H9 (cell line): ENCODE data around the gene SCN7A. TPM values are rescaled to one million over a fixed set of nuclear protein-coding genes. Genes with fewer than 3 reads are reported as not detected.

Experiments used
- DNase-seq: peaks from one replicate; pipeline ENCODE4 v3.0.0-alpha.2; 2017
- H2AFZ ChIP-seq: one replicate; pipeline ENCODE4 v1.6.1; 2013; ENCODE audit warnings: mild to moderate bottlenecking, low read length, control low read depth, moderate library complexity
- H2AK5ac ChIP-seq: 2 replicates; pipeline ENCODE4 v1.6.1; 2013; ENCODE audit warnings: low read length, control low read depth, mixed read lengths; ENCODE audit not compliant: insufficient read length
- H2BK120ac ChIP-seq: one replicate; pipeline ENCODE4 v1.6.1; 2013; ENCODE audit warnings: low read depth, mild to moderate bottlenecking, low read length, control low read depth, inconsistent platforms; ENCODE audit not compliant: poor library complexity, severe bottlenecking
- H2BK12ac ChIP-seq: 2 replicates; pipeline ENCODE4 v1.6.1; 2013; ENCODE audit warnings: low read length, control low read depth, mixed read lengths, low read depth; ENCODE audit not compliant: insufficient read length
- H2BK15ac ChIP-seq: 2 replicates; pipeline ENCODE4 v1.6.1; 2013; ENCODE audit warnings: low read depth, low read length, control low read depth
- H2BK20ac ChIP-seq: one replicate; pipeline ENCODE4 v1.6.1; 2013; ENCODE audit warnings: low read depth, mild to moderate bottlenecking, low read length, control low read depth, inconsistent platforms; ENCODE audit not compliant: poor library complexity, severe bottlenecking
- H2BK5ac ChIP-seq: 2 replicates; pipeline ENCODE4 v1.6.1; 2013; ENCODE audit warnings: low read length, control low read depth, mixed read lengths; ENCODE audit not compliant: insufficient read length
- H3K14ac ChIP-seq: 2 replicates; pipeline ENCODE4 v1.6.1; 2013; ENCODE audit warnings: low read length, control low read depth; ENCODE audit not compliant: insufficient read depth
- H3K18ac ChIP-seq: 2 replicates; pipeline ENCODE4 v1.6.1; 2013; ENCODE audit warnings: low read depth, mild to moderate bottlenecking, mixed read lengths, low read length, control low read depth; ENCODE audit not compliant: insufficient read length
- H3K23ac ChIP-seq: 2 replicates; pipeline ENCODE4 v1.6.1; 2013; ENCODE audit warnings: low read length, control low read depth, mixed read lengths, low read depth; ENCODE audit not compliant: insufficient read length
- H3K23me2 ChIP-seq: 2 replicates; pipeline ENCODE4 v1.6.1; 2013; ENCODE audit warnings: low read depth, mild to moderate bottlenecking, mixed read lengths, low read length, control low read depth; ENCODE audit not compliant: insufficient read length, poor library complexity, severe bottlenecking
- H3K27ac ChIP-seq: 2 replicates; pipeline ENCODE4 v1.5.1; 2013; ENCODE audit warnings: low read length, control low read depth, mixed read lengths, low read depth; ENCODE audit not compliant: insufficient read length
- H3K27me3 ChIP-seq: 2 replicates; pipeline ENCODE4 v1.6.1; 2013; ENCODE audit warnings: low read length, control low read depth, inconsistent platforms; ENCODE audit not compliant: insufficient read depth
- H3K4ac ChIP-seq: 2 replicates; pipeline ENCODE4 v1.6.1; 2013; ENCODE audit warnings: low read depth, mild to moderate bottlenecking, control low read depth, inconsistent platforms, low read length, moderate library complexity
- H3K4me1 ChIP-seq: 2 replicates; pipeline ENCODE4 v1.6.1; 2013; ENCODE audit warnings: low read length, control low read depth, inconsistent platforms; ENCODE audit not compliant: insufficient read depth
- H3K4me2 ChIP-seq: 2 replicates; pipeline ENCODE4 v1.6.1; 2013; ENCODE audit warnings: low read length, control low read depth, mixed read lengths; ENCODE audit not compliant: insufficient read length, insufficient read depth
- H3K56ac ChIP-seq: 2 replicates; pipeline ENCODE4 v1.6.1; 2013; ENCODE audit warnings: low read depth, mild to moderate bottlenecking, mixed read lengths, low read length, control low read depth; ENCODE audit not compliant: insufficient read length
- H3K79me1 ChIP-seq: 2 replicates; pipeline ENCODE4 v1.6.1; 2013; ENCODE audit warnings: low read depth, mild to moderate bottlenecking, moderate library complexity, low read length, control low read depth, inconsistent platforms; ENCODE audit not compliant: insufficient read depth, poor library complexity, severe bottlenecking
- H3K79me2 ChIP-seq: 2 replicates; pipeline ENCODE4 v1.6.1; 2013; ENCODE audit warnings: low read length, control low read depth, inconsistent platforms; ENCODE audit not compliant: insufficient read depth
- H3K9ac ChIP-seq: 2 replicates; pipeline ENCODE4 v1.6.1; 2013; ENCODE audit warnings: low read length, control low read depth, mixed read lengths; ENCODE audit not compliant: insufficient read length; ENCODE audit errors: extremely low read depth
- H3K9me3 ChIP-seq: one replicate; pipeline ENCODE4 v1.6.1; 2013; ENCODE audit warnings: low read depth, low read length, inconsistent platforms; ENCODE audit not compliant: control insufficient read depth
- H3T11ph ChIP-seq: one replicate; pipeline ENCODE4 v1.6.1; 2013; ENCODE audit warnings: mild to moderate bottlenecking, low read length, control low read depth, inconsistent platforms
- H4K20me1 ChIP-seq: one replicate; pipeline ENCODE4 v1.6.1; 2013; ENCODE audit not compliant: control insufficient read depth, insufficient read length, insufficient read depth
- H4K5ac ChIP-seq: 2 replicates; pipeline ENCODE4 v1.6.1; 2013; ENCODE audit warnings: low read depth, mild to moderate bottlenecking, mixed read lengths, low read length, control low read depth; ENCODE audit not compliant: insufficient read length
- H4K8ac ChIP-seq: replicated peaks from 2 replicates; pipeline ENCODE4 v1.6.1; 2013; ENCODE audit warnings: low read length, control low read depth, mixed read lengths, low read depth; ENCODE audit not compliant: insufficient read length
- H4K91ac ChIP-seq: 2 replicates; pipeline ENCODE4 v1.6.1; 2013; ENCODE audit warnings: low read depth, mild to moderate bottlenecking, moderate library complexity, mixed read lengths, low read length, control low read depth; ENCODE audit not compliant: insufficient read length
- H3K27ac Mint-ChIP-seq, 3 experiments: 2 replicates in 2 of 3; 3 replicates in 1 of 3; pipeline ENCODE4 v1.8.0; 2020 to 2021; ENCODE audit warnings: mixed read lengths in 3 of 3, mild to moderate bottlenecking in 1 of 3, moderate library complexity in 1 of 3
- H3K27me3 Mint-ChIP-seq: 2 replicates; pipeline ENCODE4 v1.8.0; 2021; ENCODE audit warnings: low read depth, mild to moderate bottlenecking, moderate library complexity, mixed read lengths
- H3K36me3 Mint-ChIP-seq, 3 experiments: 2 replicates in 2 of 3; 3 replicates in 1 of 3; pipeline ENCODE4 v1.8.0; 2020 to 2021; ENCODE audit warnings: low read depth in 3 of 3, mixed read lengths in 3 of 3; ENCODE audit not compliant: insufficient read depth in 1 of 3
- H3K4me1 Mint-ChIP-seq, 2 experiments: 2 replicates each; pipeline ENCODE4 v1.8.0; 2020; ENCODE audit warnings: mixed read lengths in 2 of 2
- H3K4me3 Mint-ChIP-seq, 2 experiments: 2 replicates in 1 of 2; 3 replicates in 1 of 2; pipeline ENCODE4 v1.8.0; 2020 to 2021; ENCODE audit warnings: mild to moderate bottlenecking in 2 of 2, mixed read lengths in 2 of 2, moderate library complexity in 1 of 2
- H3K9me3 Mint-ChIP-seq, 2 experiments: 2 replicates in 1 of 2; 3 replicates in 1 of 2; pipeline ENCODE4 v1.8.0; 2020; ENCODE audit warnings: mild to moderate bottlenecking in 2 of 2, mixed read lengths in 2 of 2, moderate library complexity in 1 of 2
- WGBS: extraction: QIAGEN DNeasy Blood & Tissue Kit; methylation state at CpG from one replicate; pipeline ENCODE4 v1.1.7; 2013; ENCODE audit warnings: missing lambda C conversion rate, low lambda C conversion rate, mixed read lengths; ENCODE audit not compliant: insufficient read length; ENCODE audit errors: extremely low coverage; 5-methylcytosine and 5-hydroxymethylcytosine counted together
- total RNA-seq: library from RNA; stranded (reverse); gene quantifications from 2 replicates; pipeline ENCODE4 v1.2.1, GENCODE V29; 2021
- TF ChIP-seq, protein P1 (sequence below): fragments of 200-600 bp; sonication (generic); conservative IDR thresholded peaks from 3 replicates; pipeline ENCODE4 v1.8.0; 2021; ENCODE audit warnings: antibody characterized with exemption, mild to moderate bottlenecking

SCN7A gene
- total RNA-seq, 1 experiment from 2014 or later, result 0.07 TPM

DNA sequence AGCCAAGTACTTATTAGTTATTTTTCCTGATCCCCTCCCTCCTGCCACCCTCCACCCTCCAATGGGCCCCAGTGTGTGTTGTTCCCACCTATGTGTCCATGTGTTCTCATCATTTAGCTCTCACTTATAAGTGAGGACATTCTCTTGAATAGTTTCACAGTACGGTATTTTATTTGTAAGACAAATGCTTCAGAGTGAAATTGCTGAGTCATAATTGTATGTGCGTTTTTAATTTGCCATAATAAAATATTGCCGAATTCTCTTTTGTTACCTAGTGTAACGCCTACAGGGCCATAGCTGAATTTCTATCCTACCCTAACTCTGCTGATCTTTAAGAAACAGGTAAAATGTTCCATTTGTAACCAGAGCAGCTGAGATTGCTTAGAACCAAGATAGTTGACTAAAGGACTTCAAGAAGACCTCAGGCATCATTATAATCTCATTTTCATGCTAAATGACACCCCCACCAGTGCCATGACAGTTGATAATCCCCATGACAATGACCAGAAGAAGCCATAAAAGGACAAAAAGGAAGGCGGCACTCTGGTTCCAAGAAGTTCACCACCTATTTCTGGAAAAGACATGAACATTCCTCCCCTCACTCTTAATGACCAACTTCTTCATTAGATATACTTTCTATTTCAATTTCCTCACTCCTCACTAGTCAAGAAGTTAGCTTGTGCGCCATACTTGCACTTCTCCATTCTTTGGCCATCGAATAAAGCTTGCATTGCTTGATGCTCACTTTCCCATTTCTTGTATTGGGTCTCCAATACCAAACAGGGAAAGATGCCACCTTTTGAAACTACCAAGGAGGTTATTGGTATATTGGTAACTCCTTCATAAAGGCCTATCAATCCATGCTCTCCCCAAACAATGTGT lies 136.7 kb downstream of the SCN7A start:
- no CpG with 5 or more reads among the region's 7 CpGs for WGBS
- H4K91ac ChIP-seq, result no peak overlapping the region
- H4K8ac ChIP-seq, result no peak overlapping the region
- Mint-ChIP-seq H3K27me3 (no peaks in the 10 kb centered on the region), H3K36me3 (no peaks in the 10 kb centered on the region), H3K4me1 (peaks cover 7% of the 10 kb centered on the region in 2 experiments), H3K27ac (no peak overlapping the region), H3K9me3 (no peaks in the 10 kb centered on the region), H3K4me3 (no peak overlapping the region)
- no peak overlapping the region for H2BK20ac ChIP-seq
- TF ChIP-seq, protein P1, sequence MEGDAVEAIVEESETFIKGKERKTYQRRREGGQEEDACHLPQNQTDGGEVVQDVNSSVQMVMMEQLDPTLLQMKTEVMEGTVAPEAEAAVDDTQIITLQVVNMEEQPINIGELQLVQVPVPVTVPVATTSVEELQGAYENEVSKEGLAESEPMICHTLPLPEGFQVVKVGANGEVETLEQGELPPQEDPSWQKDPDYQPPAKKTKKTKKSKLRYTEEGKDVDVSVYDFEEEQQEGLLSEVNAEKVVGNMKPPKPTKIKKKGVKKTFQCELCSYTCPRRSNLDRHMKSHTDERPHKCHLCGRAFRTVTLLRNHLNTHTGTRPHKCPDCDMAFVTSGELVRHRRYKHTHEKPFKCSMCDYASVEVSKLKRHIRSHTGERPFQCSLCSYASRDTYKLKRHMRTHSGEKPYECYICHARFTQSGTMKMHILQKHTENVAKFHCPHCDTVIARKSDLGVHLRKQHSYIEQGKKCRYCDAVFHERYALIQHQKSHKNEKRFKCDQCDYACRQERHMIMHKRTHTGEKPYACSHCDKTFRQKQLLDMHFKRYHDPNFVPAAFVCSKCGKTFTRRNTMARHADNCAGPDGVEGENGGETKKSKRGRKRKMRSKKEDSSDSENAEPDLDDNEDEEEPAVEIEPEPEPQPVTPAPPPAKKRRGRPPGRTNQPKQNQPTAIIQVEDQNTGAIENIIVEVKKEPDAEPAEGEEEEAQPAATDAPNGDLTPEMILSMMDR, result no peak
- no peak overlapping the region for H3T11ph ChIP-seq
- H3K9me3 ChIP-seq, result no peaks in the 10 kb centered on the region
- DNase-seq, result no peak
- no peaks in the 10 kb centered on the region for H3K79me1 ChIP-seq
- H2BK120ac ChIP-seq, result no peak overlapping the region
- no peak overlapping the region for H2BK5ac ChIP-seq
- H3K27ac ChIP-seq, result no peak overlapping the region
- no peak overlapping the region for H3K4me2 ChIP-seq
- no peaks in the 10 kb centered on the region for H4K20me1 ChIP-seq
- H3K14ac ChIP-seq, result no peak overlapping the region
- no peak overlapping the region for H2BK12ac ChIP-seq
- H2BK15ac ChIP-seq, result no peak overlapping the region
- no peaks in the 10 kb centered on the region; the same call in 1 of the 2 replicates for H3K4me1 ChIP-seq
- no peaks in the 10 kb centered on the region for H3K79me2 ChIP-seq
- H2AK5ac ChIP-seq, result no peak overlapping the region
- no peak overlapping the region for H3K18ac ChIP-seq
- no peak overlapping the region for H3K9ac ChIP-seq
- H3K56ac ChIP-seq, result no peak overlapping the region
- H3K27me3 ChIP-seq, result no peaks in the 10 kb centered on the region
- H2AFZ ChIP-seq, result no peak overlapping the region
- no peak overlapping the region for H3K23ac ChIP-seq
- H3K4ac ChIP-seq, result no peak overlapping the region
- no peak overlapping the region for H4K5ac ChIP-seq
- no peaks in the 10 kb centered on the region for H3K23me2 ChIP-seq

Other genes starting within 250 kb of the SCN7A start
- 1.1 and 1.3 TPM in 2 replicates for gene SCN9A, start 118.3 kb downstream of the SCN7A start, total RNA-seq